ENCODE measurements around the gene PIEZO1. TPM values are rescaled to one million over a fixed set of nuclear protein-coding genes. Genes with fewer than 3 reads are reported as not detected.

PIEZO1 gene
- total RNA-seq, 4 donors from 2014 or later: 105 to 248 (median 172) TPM

GRCh38 chr16:88726408-88726749 is 58.6 kb downstream of the PIEZO1 start:
- no peak overlapping the region for H3K4me3 ChIP-seq
- no peaks in the 10 kb centered on the region for H3K4me1 ChIP-seq
- peaks cover 0 to 88% of the 10 kb centered on the region in 2 donors for H3K36me3 ChIP-seq
- H3K27ac ChIP-seq: no peak overlapping the region
- H3K9me3 ChIP-seq: no peaks in the 10 kb centered on the region
- no peak for ATAC-seq
- no peak for TF ChIP-seq CTCF (IDR thresholded peaks at IDR 0.05)
- TF ChIP-seq POLR2AphosphoS5 (IDR thresholded peaks at IDR 0.05): no peak
- TF ChIP-seq EP300 (IDR thresholded peaks at IDR 0.05): no peak
- TF ChIP-seq POLR2A (IDR thresholded peaks at IDR 0.05): no peak
- WGBS, 2 donors (ENCODE audit: low coverage in 1 of 2): no CpG with 5 or more reads among the region's 17 CpGs
- no peaks in the 10 kb centered on the region for H3K27me3 ChIP-seq

GRCh38 chr16:88725609-88726407 is 59.2 kb downstream of the PIEZO1 start:
- peaks cover 0 to 88% of the 10 kb centered on the region in 2 donors for H3K36me3 ChIP-seq
- H3K9me3 ChIP-seq: no peaks in the 10 kb centered on the region
- no peaks in the 10 kb centered on the region for H3K27me3 ChIP-seq
- WGBS, 2 donors (ENCODE audit: low coverage in 1 of 2): 100% methylated on average over 1 of the region's 32 CpGs; no CpG with 5 or more reads in 1 of the 2 donors
- ATAC-seq: no peak
- H3K4me1 ChIP-seq: no peaks in the 10 kb centered on the region
- H3K27ac ChIP-seq: no peak overlapping the region
- TF ChIP-seq POLR2A (IDR thresholded peaks at IDR 0.05): no peak
- no peak for TF ChIP-seq EP300 (IDR thresholded peaks at IDR 0.05)
- no peak for TF ChIP-seq POLR2AphosphoS5 (IDR thresholded peaks at IDR 0.05)
- TF ChIP-seq CTCF (IDR thresholded peaks at IDR 0.05): no peak
- H3K4me3 ChIP-seq: no peak overlapping the region

- Histone ChIP-seq H3K27me3 (no peaks in the 10 kb centered on the region), H3K36me3 (peaks cover 0 to 88% of the 10 kb centered on the region in 2 donors), H3K4me1 (peaks cover 0 to under 1% (median 0%) of the 10 kb centered on the region in 3 donors), H3K27ac (no peak overlapping the region), H3K9me3 (no peaks in the 10 kb centered on the region), H3K4me3 (no peak overlapping the region)
- no peak for ATAC-seq
- WGBS, 2 donors (ENCODE audit: low coverage in 1 of 2): 60% methylated on average over 5 of the region's 31 CpGs; no CpG with 5 or more reads in 1 of the 2 donors
- TF ChIP-seq EP300 (IDR thresholded peaks at IDR 0.05): no peak
- no peak for TF ChIP-seq POLR2AphosphoS5 (IDR thresholded peaks at IDR 0.05)
- no peak for TF ChIP-seq CTCF (IDR thresholded peaks at IDR 0.05)
- no peak for TF ChIP-seq POLR2A (IDR thresholded peaks at IDR 0.05)
Measured at GRCh38 chr16:88724855-88725555, 60.0 kb downstream of the PIEZO1 start.

- H3K27me3 ChIP-seq: no peaks in the 10 kb centered on the region
- TF ChIP-seq POLR2AphosphoS5 (IDR thresholded peaks at IDR 0.05) (no peak), CTCF (IDR thresholded peaks at IDR 0.05) (no peak), EP300 (IDR thresholded peaks at IDR 0.05) (no peak), POLR2A (IDR thresholded peaks at IDR 0.05) (no peak)
- no peak overlapping the region for H3K4me3 ChIP-seq
- peaks cover 0 to 12% (median 0%) of the 10 kb centered on the region in 3 donors for H3K4me1 ChIP-seq
- 92% methylated on average over 11 to 12 of the region's 17 CpGs for WGBS, 2 donors (ENCODE audit: low coverage in 1 of 2)
- peaks cover 0 to 94% of the 10 kb centered on the region in 2 donors for H3K36me3 ChIP-seq
- no peaks in the 10 kb centered on the region for H3K9me3 ChIP-seq
- no peak for ATAC-seq
- H3K27ac ChIP-seq: no peak overlapping the region
Measured at GRCh38 chr16:88723911-88724310, 61.1 kb downstream of the PIEZO1 start.
